ENCODE data around the gene TTLL5. TPM values are rescaled to one million over a fixed set of nuclear protein-coding genes. Genes with fewer than 3 reads are reported as not detected.

Gene TTLL5
- total RNA-seq, 1 experiment from 2014 or later = 35.7 TPM

DNA sequence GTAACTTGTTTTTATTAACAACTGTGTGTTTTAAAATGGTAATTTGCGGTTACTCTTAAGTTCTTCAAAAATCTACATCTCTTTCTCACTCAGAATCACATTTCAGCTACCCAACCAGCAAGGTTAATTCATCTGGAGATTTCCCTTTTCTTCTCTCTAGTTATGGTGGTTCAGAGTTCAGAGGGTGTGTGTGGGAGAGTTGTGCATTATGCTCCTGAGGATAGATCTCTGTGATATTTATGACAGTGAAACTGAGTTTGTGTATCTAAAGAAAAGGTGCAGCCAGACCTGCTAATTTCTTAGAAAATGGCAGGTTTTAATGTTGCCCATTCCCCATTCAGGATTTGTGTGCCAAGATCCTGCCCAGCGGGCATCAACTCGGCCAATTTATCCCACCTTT, 73.8 kb downstream of the TTLL5 start:
- Mint-ChIP-seq H3K4me1 (peaks cover 5 to 8% of the 10 kb centered on the region in 2 experiments), H3K9me3 (no peaks in the 10 kb centered on the region), H3K27ac (peak overlapping the region in 2 of 3 experiments; percentile 13 to 57; a peak in 4 of 7 replicates), H3K4me3 (no peak overlapping the region), H3K27me3 (ENCODE audit: low read depth) (no peaks in the 10 kb centered on the region), H3K36me3 (ENCODE audit: insufficient read depth in 1 of 3, low read depth in 3 of 3) (peaks cover 0 to 26% (median 12%) of the 10 kb centered on the region in 3 experiments; a peak in 5 of 7 replicates)
- Histone ChIP-seq H2BK5ac (ENCODE audit: insufficient read length, low read length) (no peak overlapping the region), H3K56ac (ENCODE audit: insufficient read length, low read depth, low read length) (no peak overlapping the region), H4K8ac (replicated peaks; ENCODE audit: insufficient read length, low read depth, low read length) (no peak overlapping the region), H3K9me3 (ENCODE audit: control insufficient read depth, low read depth, low read length) (no peaks in the 10 kb centered on the region), H3K23me2 (ENCODE audit: insufficient read length, low read depth, low read length, poor library complexity, severe bottlenecking) (no peaks in the 10 kb centered on the region), H4K91ac (ENCODE audit: insufficient read length, low read depth, low read length) (no peak overlapping the region), H3K4ac (ENCODE audit: low read depth, low read length) (no peak overlapping the region), H3K23ac (ENCODE audit: insufficient read length, low read depth, low read length) (no peak overlapping the region), H3K14ac (ENCODE audit: insufficient read depth, low read length) (no peak overlapping the region), H2BK120ac (ENCODE audit: low read depth, low read length, poor library complexity, severe bottlenecking) (no peak overlapping the region), H3K79me1 (ENCODE audit: insufficient read depth, low read depth, low read length, poor library complexity, severe bottlenecking) (no peaks in the 10 kb centered on the region), H3K18ac (ENCODE audit: insufficient read length, low read depth, low read length) (no peak overlapping the region), H3K4me1 (ENCODE audit: insufficient read depth, low read length) (no peaks in the 10 kb centered on the region), H3T11ph (ENCODE audit: low read length) (no peak overlapping the region), H3K27ac (ENCODE audit: insufficient read length, low read depth, low read length) (no peak overlapping the region), H2BK15ac (ENCODE audit: low read depth, low read length) (no peak overlapping the region), H3K4me2 (ENCODE audit: insufficient read depth, insufficient read length, low read length) (no peak overlapping the region), H4K20me1 (ENCODE audit: control insufficient read depth, insufficient read depth, insufficient read length) (no peaks in the 10 kb centered on the region), H2BK20ac (ENCODE audit: low read depth, low read length, poor library complexity, severe bottlenecking) (no peak overlapping the region), H2BK12ac (ENCODE audit: insufficient read length, low read depth, low read length) (no peak overlapping the region), H3K9ac (ENCODE audit: extremely low read depth, insufficient read length, low read length) (no peak overlapping the region), H4K5ac (ENCODE audit: insufficient read length, low read depth, low read length) (no peak overlapping the region), H2AFZ (ENCODE audit: low read length) (no peak overlapping the region), H3K27me3 (ENCODE audit: insufficient read depth, low read length) (no peaks in the 10 kb centered on the region; the same call in 1 of the 2 replicates), H3K79me2 (ENCODE audit: insufficient read depth, low read length) (no peaks in the 10 kb centered on the region), H2AK5ac (ENCODE audit: insufficient read length, low read length) (no peak overlapping the region)
- TF ChIP-seq, protein P1, sequence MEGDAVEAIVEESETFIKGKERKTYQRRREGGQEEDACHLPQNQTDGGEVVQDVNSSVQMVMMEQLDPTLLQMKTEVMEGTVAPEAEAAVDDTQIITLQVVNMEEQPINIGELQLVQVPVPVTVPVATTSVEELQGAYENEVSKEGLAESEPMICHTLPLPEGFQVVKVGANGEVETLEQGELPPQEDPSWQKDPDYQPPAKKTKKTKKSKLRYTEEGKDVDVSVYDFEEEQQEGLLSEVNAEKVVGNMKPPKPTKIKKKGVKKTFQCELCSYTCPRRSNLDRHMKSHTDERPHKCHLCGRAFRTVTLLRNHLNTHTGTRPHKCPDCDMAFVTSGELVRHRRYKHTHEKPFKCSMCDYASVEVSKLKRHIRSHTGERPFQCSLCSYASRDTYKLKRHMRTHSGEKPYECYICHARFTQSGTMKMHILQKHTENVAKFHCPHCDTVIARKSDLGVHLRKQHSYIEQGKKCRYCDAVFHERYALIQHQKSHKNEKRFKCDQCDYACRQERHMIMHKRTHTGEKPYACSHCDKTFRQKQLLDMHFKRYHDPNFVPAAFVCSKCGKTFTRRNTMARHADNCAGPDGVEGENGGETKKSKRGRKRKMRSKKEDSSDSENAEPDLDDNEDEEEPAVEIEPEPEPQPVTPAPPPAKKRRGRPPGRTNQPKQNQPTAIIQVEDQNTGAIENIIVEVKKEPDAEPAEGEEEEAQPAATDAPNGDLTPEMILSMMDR (conservative IDR thresholded peaks at IDR 0.05) = no peak
- no CpG with 5 or more reads among the region's 3 CpGs for WGBS (ENCODE audit: extremely low coverage, insufficient read length, low lambda C conversion rate)
- DNase-seq = no peak
